CD14-positive monocyte (primary cell): ENCODE data around the gene ANKRD13D. TPM values are rescaled to one million over a fixed set of nuclear protein-coding genes. Genes with fewer than 3 reads are reported as not detected.

Experiments used
- DNase-seq, 3 donors: peaks; one replicate each; pipeline ENCODE4 v3.0.0-alpha.2; 2011 to 2022
- H2AFZ ChIP-seq: 2 replicates; pipeline ENCODE4 v1.6.0; 2012; ENCODE audit warnings: mild to moderate bottlenecking, low read depth, low read length, inconsistent platforms; ENCODE audit not compliant: insufficient read depth, poor library complexity, severe bottlenecking
- H3K27ac ChIP-seq, 2 donors: 1 replicate in 1 of 2; 2 replicates in 1 of 2; pipeline ENCODE4 v1.5.1; 2012 to 2013; ENCODE audit warnings: low read length in 2 of 2, control low read depth in 1 of 2, inconsistent platforms in 1 of 2, low read depth in 1 of 2, mild to moderate bottlenecking in 1 of 2
- H3K27me3 ChIP-seq, 2 donors: one replicate each; pipeline versions ENCODE4 v1.6.0 to v1.6.1; 2011 to 2013; ENCODE audit warnings: low read length in 2 of 2; ENCODE audit not compliant: control insufficient read depth in 2 of 2, insufficient read depth in 2 of 2
- H3K36me3 ChIP-seq, 2 donors: replicated peaks in 1 of 2; 1 replicate in 1 of 2; 2 replicates in 1 of 2; pipeline versions ENCODE4 v1.5.1 to v1.6.1; 2012 to 2013; ENCODE audit warnings: low read length in 2 of 2, control low read depth in 1 of 2, inconsistent platforms in 1 of 2, mild to moderate bottlenecking in 1 of 2; ENCODE audit not compliant: insufficient read depth in 2 of 2, control insufficient read depth in 1 of 2
- H3K4me1 ChIP-seq, 2 donors: 1 replicate in 1 of 2; 2 replicates in 1 of 2; pipeline versions ENCODE4 v1.5.1 to v1.6.1; 2012 to 2013; ENCODE audit warnings: low read length in 2 of 2, control low read depth in 1 of 2, inconsistent platforms in 1 of 2, mild to moderate bottlenecking in 1 of 2, moderate library complexity in 1 of 2; ENCODE audit not compliant: insufficient read depth in 2 of 2, control insufficient read depth in 1 of 2
- H3K4me2 ChIP-seq: replicated peaks from 2 replicates; pipeline ENCODE3; 2012; ENCODE audit warnings: low read length, moderate library complexity, mild to moderate bottlenecking; ENCODE audit not compliant: poor library complexity, severe bottlenecking; ENCODE audit errors: extremely low read depth
- H3K4me3 ChIP-seq, 3 experiments: fragments of 200-600 bp in 1 of 3; sonication (generic) in 1 of 3; replicated peaks in 1 of 3; 1 replicate in 2 of 3; 2 replicates in 1 of 3; pipeline ENCODE4 v1.5.1; 2011 to 2013; ENCODE audit warnings: low read length in 3 of 3, mild to moderate bottlenecking in 3 of 3, control low read depth in 2 of 3, low read depth in 2 of 3, inconsistent platforms in 1 of 3, moderate library complexity in 1 of 3
- H3K79me2 ChIP-seq: 2 replicates; pipeline ENCODE4 v1.6.0; 2012; ENCODE audit warnings: mild to moderate bottlenecking, control low read depth, inconsistent platforms, low read length, moderate library complexity; ENCODE audit not compliant: insufficient read depth
- H3K9ac ChIP-seq: 2 replicates; pipeline ENCODE4 v1.6.0; 2017; ENCODE audit warnings: low read length, mild to moderate bottlenecking; ENCODE audit not compliant: insufficient read depth, poor library complexity, severe bottlenecking
- H3K9me3 ChIP-seq, 2 donors: replicated peaks in 1 of 2; 1 replicate in 1 of 2; 2 replicates in 1 of 2; pipeline versions ENCODE4 v1.5.1 to v1.6.1; 2012 to 2013; ENCODE audit warnings: low read length in 2 of 2, control low read depth in 1 of 2; ENCODE audit not compliant: control insufficient read depth in 1 of 2, insufficient read depth in 1 of 2
- H4K20me1 ChIP-seq: 2 replicates; pipeline ENCODE4 v1.6.0; 2012; ENCODE audit warnings: mild to moderate bottlenecking, low read length, control low read depth, moderate library complexity; ENCODE audit not compliant: insufficient read depth
- H3K27ac Mint-ChIP-seq, 7 donors: one replicate each; pipeline ENCODE4 v1.8.0; 2020; ENCODE audit warnings: mild to moderate bottlenecking in 7 of 7, mixed read lengths in 7 of 7, moderate library complexity in 6 of 7, inconsistent platforms in 2 of 7
- H3K27me3 Mint-ChIP-seq, 3 donors: one replicate each; pipeline ENCODE4 v1.8.0; 2021 to 2022; ENCODE audit warnings: low read depth in 3 of 3, mild to moderate bottlenecking in 3 of 3, mixed read lengths in 3 of 3, moderate library complexity in 3 of 3, inconsistent platforms in 1 of 3
- H3K36me3 Mint-ChIP-seq, 2 donors: one replicate each; pipeline ENCODE4 v1.8.0; 2020; ENCODE audit warnings: mixed read lengths in 2 of 2, inconsistent platforms in 1 of 2, mild to moderate bottlenecking in 1 of 2
- H3K4me1 Mint-ChIP-seq: one replicate; pipeline ENCODE4 v1.8.0; 2020; ENCODE audit warnings: mild to moderate bottlenecking, mixed read lengths
- H3K4me3 Mint-ChIP-seq, 2 donors: one replicate each; pipeline ENCODE4 v1.8.0; 2020; ENCODE audit warnings: mild to moderate bottlenecking in 2 of 2, mixed read lengths in 2 of 2, moderate library complexity in 1 of 2
- H3K9me3 Mint-ChIP-seq, 7 donors: one replicate each; pipeline ENCODE4 v1.8.0; 2020 to 2022; ENCODE audit warnings: mixed read lengths in 7 of 7, mild to moderate bottlenecking in 6 of 7, moderate library complexity in 6 of 7, inconsistent platforms in 2 of 7
- WGBS: methylation state at CpG from one replicate; pipeline ENCODE4 v1.1.5; 2013; ENCODE audit warnings: missing lambda C conversion rate; ENCODE audit not compliant: insufficient coverage; 5-methylcytosine and 5-hydroxymethylcytosine counted together
- intact Hi-C, 2 donors: fragments of 100-400 bp; cut with micrococcal nuclease; formaldehyde crosslinking; loops; one replicate each; pipeline versions ENCODE4 v1.15.0 to v1.15.1; 2023
- polyA plus RNA-seq, 3 donors: library from polyadenylated mRNA; depleted of rRNA in 1 of 3; unstranded in 2 of 3; stranded (reverse) in 1 of 3; fragments of 300-500 nt in 2 of 3; fragments of >200 nt in 1 of 3; fragmentation: Illumina TruSeq in 2 of 3; gene quantifications; 1 replicate in 2 of 3; 2 replicates in 1 of 3; pipeline ENCODE4 v1.2.3, GENCODE V29; 2012 to 2021
- TF ChIP-seq, protein P1 (sequence below): fragments of 200-600 bp; IDR thresholded peaks from one replicate; pipeline ENCODE4 v1.8.0; 2022; ENCODE audit warnings: antibody characterized with exemption, mild to moderate bottlenecking

ANKRD13D gene
- polyA plus RNA-seq, 3 donors = 9.1 to 389 (median 10.3) TPM

- Histone ChIP-seq H3K9me3 (no peaks in the 10 kb centered on the region), H3K27ac (no peak overlapping the region), H3K4me1 (peaks cover 37 to 54% of the 10 kb centered on the region in 2 donors), H3K4me2 (peak overlapping the region; percentile 71), H3K79me2 (peaks cover 28% of the 10 kb centered on the region), H3K4me3 (peak overlapping the region in 1 of 3 experiments; percentile 61), H3K9ac (no peak overlapping the region), H3K27me3 (peaks cover 0 to 3% of the 10 kb centered on the region in 2 donors), H3K36me3 (peaks cover 8% of the 10 kb centered on the region in 2 donors), H2AFZ (peak overlapping the region; percentile 61), H4K20me1 (peaks cover 24% of the 10 kb centered on the region)
- TF ChIP-seq, protein P1, sequence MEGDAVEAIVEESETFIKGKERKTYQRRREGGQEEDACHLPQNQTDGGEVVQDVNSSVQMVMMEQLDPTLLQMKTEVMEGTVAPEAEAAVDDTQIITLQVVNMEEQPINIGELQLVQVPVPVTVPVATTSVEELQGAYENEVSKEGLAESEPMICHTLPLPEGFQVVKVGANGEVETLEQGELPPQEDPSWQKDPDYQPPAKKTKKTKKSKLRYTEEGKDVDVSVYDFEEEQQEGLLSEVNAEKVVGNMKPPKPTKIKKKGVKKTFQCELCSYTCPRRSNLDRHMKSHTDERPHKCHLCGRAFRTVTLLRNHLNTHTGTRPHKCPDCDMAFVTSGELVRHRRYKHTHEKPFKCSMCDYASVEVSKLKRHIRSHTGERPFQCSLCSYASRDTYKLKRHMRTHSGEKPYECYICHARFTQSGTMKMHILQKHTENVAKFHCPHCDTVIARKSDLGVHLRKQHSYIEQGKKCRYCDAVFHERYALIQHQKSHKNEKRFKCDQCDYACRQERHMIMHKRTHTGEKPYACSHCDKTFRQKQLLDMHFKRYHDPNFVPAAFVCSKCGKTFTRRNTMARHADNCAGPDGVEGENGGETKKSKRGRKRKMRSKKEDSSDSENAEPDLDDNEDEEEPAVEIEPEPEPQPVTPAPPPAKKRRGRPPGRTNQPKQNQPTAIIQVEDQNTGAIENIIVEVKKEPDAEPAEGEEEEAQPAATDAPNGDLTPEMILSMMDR = no peak
- Mint-ChIP-seq H3K9me3 (no peaks in the 10 kb centered on the region), H3K27me3 (peaks cover 13 to 26% (median 25%) of the 10 kb centered on the region in 3 donors), H3K4me3 (no peak overlapping the region), H3K36me3 (peaks cover 12 to 23% of the 10 kb centered on the region in 2 donors), H3K27ac (no peak overlapping the region), H3K4me1 (peaks cover 51% of the 10 kb centered on the region)
- intact Hi-C loops = loop anchor here in 1 of 2 donors (5.0 kb wide), 1 partner anchor 121 kb away; no protein-coding TSS in a partner anchor
- 29% methylated on average over 15 of the region's 18 CpGs for WGBS
- no peak for DNase-seq
Observed at GRCh38 chr11:67261640-67261945, 27.5 kb upstream of the ANKRD13D start.

DNA sequence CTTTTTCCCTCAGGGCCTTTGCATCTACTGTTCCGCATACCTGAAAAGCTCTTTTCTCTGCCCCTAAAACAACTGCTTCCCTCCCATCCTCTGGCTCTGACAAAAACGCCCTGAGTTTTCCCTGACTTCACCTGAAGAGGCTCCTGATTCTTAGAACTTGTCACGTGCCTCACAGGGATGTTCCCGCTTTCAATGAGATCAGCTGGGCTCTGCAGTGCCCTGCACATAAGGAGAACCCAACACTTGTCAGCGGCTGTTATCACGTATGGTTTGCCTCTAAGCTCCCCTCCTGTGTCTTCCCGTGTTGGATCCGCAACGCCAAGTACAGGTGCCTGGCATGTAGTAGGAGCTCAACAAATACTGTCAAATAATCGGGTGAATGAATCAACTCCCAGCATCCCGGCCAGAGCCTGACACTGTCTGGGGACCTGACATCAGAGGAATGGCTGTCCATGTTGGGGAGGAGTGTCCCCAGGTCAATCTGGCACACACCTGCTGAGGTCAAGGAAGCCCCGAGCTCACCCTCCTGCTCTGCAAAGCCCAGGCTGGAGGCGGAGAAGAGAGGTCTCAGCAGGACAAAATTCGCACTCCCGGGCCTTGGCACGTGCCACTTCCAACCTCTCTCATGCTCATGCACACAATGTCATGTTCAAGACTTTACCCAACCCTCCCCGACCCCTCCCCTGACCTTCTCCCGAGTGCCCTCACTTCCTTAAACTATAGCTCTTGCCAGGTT lies 27.0 kb upstream of the ANKRD13D start:
- DNase-seq = no peak
- H4K20me1 ChIP-seq = peaks cover 19% of the 10 kb centered on the region

More for the DNA sequence above, 27.0 kb upstream of the ANKRD13D start:
- H3K9me3 ChIP-seq = no peaks in the 10 kb centered on the region
- peaks cover 0 to 3% of the 10 kb centered on the region in 2 donors for H3K27me3 ChIP-seq
- H3K79me2 ChIP-seq = peaks cover 33% of the 10 kb centered on the region
- Mint-ChIP-seq H3K27me3 (peaks cover 13 to 26% (median 25%) of the 10 kb centered on the region in 3 donors), H3K4me3 (peak overlapping the region in 1 of 2 donors; percentile 82), H3K36me3 (peaks cover 6 to 18% of the 10 kb centered on the region in 2 donors), H3K9me3 (peaks cover 0 to 1% (median 0%) of the 10 kb centered on the region in 7 donors), H3K27ac (peak overlapping the region; percentile 91 to 99 (median 97)), H3K4me1 (peaks cover 49% of the 10 kb centered on the region)
- H3K4me3 ChIP-seq = peak overlapping the region in 1 of 3 experiments; percentile 64
- peaks cover 2 to 3% of the 10 kb centered on the region in 2 donors for H3K36me3 ChIP-seq
- intact Hi-C loops = loop anchor here in 1 of 2 donors (2.0 to 5.0 kb wide), 2 partner anchors 55 to 120 kb away; no protein-coding TSS in a partner anchor
- peak overlapping the region in 1 of 2 donors; percentile 77 for H3K27ac ChIP-seq
- WGBS = 63% methylated on average over 15 of the region's 18 CpGs
- TF ChIP-seq, protein P1 = no peak
- H3K4me2 ChIP-seq = peak overlapping the region; percentile 71
- no peak overlapping the region for H3K9ac ChIP-seq
- peaks cover 37 to 54% of the 10 kb centered on the region in 2 donors for H3K4me1 ChIP-seq
- no peak overlapping the region for H2AFZ ChIP-seq
